ENCODE results near the gene SLC37A1.

GRCh38 chr21:42598159-42598735 lies 84.6 kb downstream of the SLC37A1 start:
- no peak for TF ChIP-seq ZNF197 (CRISPR knock-in tag; IDR thresholded peaks at IDR 0.05; ENCODE audit: low read depth)
- TF ChIP-seq EP300 (IDR thresholded peaks at IDR 0.05; ENCODE audit: low read length), result no peak
- no peak for TF ChIP-seq RREB1 (CRISPR knock-in tag; IDR thresholded peaks at IDR 0.05)
- TF ChIP-seq SRSF3 (IDR thresholded peaks at IDR 0.05; ENCODE audit: insufficient read depth, low read length), result no peak
- TF ChIP-seq REST (IDR thresholded peaks at IDR 0.05; ENCODE audit: borderline replicate concordance), result no peak
- TF ChIP-seq REST (CRISPR knock-in tag; IDR thresholded peaks at IDR 0.05; ENCODE audit: low read depth), result no peak
- no peak for TF ChIP-seq GMEB1 (CRISPR knock-in tag; IDR thresholded peaks at IDR 0.05)
- no peak for TF ChIP-seq KAT7 (CRISPR knock-in tag; IDR thresholded peaks at IDR 0.05; ENCODE audit: borderline replicate concordance)
- TF ChIP-seq CHCHD3 (CRISPR knock-in tag; IDR thresholded peaks at IDR 0.05), result no peak
- no peak for TF ChIP-seq SETDB1 (IDR thresholded peaks at IDR 0.05; ENCODE audit: low read length)
- no peak for TF ChIP-seq RBM22 (IDR thresholded peaks at IDR 0.05; ENCODE audit: low read depth, low read length, poor library complexity, severe bottlenecking)
- no peak for TF ChIP-seq POLR2AphosphoS5 (IDR thresholded peaks at IDR 0.05; ENCODE audit: control insufficient read depth, insufficient read depth, low read depth, low read length)
- TF ChIP-seq ID3 (CRISPR knock-in tag; IDR thresholded peaks at IDR 0.05), result no peak
- TF ChIP-seq ID3 (tag; IDR thresholded peaks at IDR 0.05), result no peak
- TF ChIP-seq TCF7 (IDR thresholded peaks at IDR 0.05; ENCODE audit: borderline replicate concordance), result no peak

Measured in K562 (cell line).